Esophagus muscularis mucosa (tissue), 3 donors: Measurements from ENCODE around the gene CDH19.

Experiments
- POLR2A ChIP-seq: fragments of 450-650 bp; IDR thresholded peaks from one replicate; pipeline ENCODE4 v1.6.1; 2017; ENCODE audit warnings: antibody characterized with exemption, moderate library complexity, mild to moderate bottlenecking, low read depth
- TF ChIP-seq, protein P1 (sequence below), 3 experiments: fragments of 200-600 bp in 2 of 3; fragments of 450-650 bp in 1 of 3; sonication (generic) in 2 of 3; IDR thresholded peaks; one replicate each; pipeline ENCODE4 v1.5.1; 2017 to 2019; ENCODE audit warnings: antibody characterized with exemption in 3 of 3, mild to moderate bottlenecking in 2 of 3, moderate library complexity in 1 of 3

- TF ChIP-seq, protein P1, sequence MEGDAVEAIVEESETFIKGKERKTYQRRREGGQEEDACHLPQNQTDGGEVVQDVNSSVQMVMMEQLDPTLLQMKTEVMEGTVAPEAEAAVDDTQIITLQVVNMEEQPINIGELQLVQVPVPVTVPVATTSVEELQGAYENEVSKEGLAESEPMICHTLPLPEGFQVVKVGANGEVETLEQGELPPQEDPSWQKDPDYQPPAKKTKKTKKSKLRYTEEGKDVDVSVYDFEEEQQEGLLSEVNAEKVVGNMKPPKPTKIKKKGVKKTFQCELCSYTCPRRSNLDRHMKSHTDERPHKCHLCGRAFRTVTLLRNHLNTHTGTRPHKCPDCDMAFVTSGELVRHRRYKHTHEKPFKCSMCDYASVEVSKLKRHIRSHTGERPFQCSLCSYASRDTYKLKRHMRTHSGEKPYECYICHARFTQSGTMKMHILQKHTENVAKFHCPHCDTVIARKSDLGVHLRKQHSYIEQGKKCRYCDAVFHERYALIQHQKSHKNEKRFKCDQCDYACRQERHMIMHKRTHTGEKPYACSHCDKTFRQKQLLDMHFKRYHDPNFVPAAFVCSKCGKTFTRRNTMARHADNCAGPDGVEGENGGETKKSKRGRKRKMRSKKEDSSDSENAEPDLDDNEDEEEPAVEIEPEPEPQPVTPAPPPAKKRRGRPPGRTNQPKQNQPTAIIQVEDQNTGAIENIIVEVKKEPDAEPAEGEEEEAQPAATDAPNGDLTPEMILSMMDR (IDR thresholded peaks at IDR 0.05), result no peak
- TF ChIP-seq POLR2A, result no peak
These were observed 93.4 kb downstream of the CDH19 start for GRCh38 chr18:66510357-66511045.
